Fibroblast of lung (primary cell): ENCODE data around the gene CDC16. TPM values are rescaled to one million over a fixed set of nuclear protein-coding genes. Genes with fewer than 3 reads are reported as not detected.

Source experiments
- DNase-seq, 2 donors: peaks; one replicate each; pipeline versions ENCODE4 v3.0.0 to v3.0.0-alpha.2; 2010; ENCODE audit warnings: low read depth in 2 of 2
- H2AFZ ChIP-seq: 2 replicates; pipeline ENCODE4 v1.5.1; 2012; ENCODE audit warnings: low read length, control low read depth, inconsistent platforms
- H3K27ac ChIP-seq: 2 replicates; pipeline ENCODE4 v1.5.1; 2011; ENCODE audit warnings: low read length, control low read depth; ENCODE audit not compliant: insufficient read depth
- H3K27me3 ChIP-seq: 2 replicates; pipeline ENCODE4 v1.5.1; 2011; ENCODE audit warnings: mild to moderate bottlenecking, low read length; ENCODE audit not compliant: control insufficient read depth, insufficient read depth
- H3K36me3 ChIP-seq: 2 replicates; pipeline ENCODE4 v1.5.1; 2011; ENCODE audit warnings: low read length; ENCODE audit not compliant: control insufficient read depth, insufficient read depth
- H3K4me1 ChIP-seq: 2 replicates; pipeline ENCODE4 v1.5.1; 2011; ENCODE audit warnings: low read length; ENCODE audit not compliant: control insufficient read depth, insufficient read depth; ENCODE audit errors: extremely low read depth
- H3K4me2 ChIP-seq: 2 replicates; pipeline ENCODE4 v1.5.1; 2011; ENCODE audit warnings: low read length, control low read depth; ENCODE audit not compliant: insufficient read depth; ENCODE audit errors: extremely low read depth
- H3K4me3 ChIP-seq, 4 experiments: fragments of 200-600 bp in 1 of 4; sonication (generic) in 1 of 4; replicated peaks in 1 of 4; 2 replicates each; pipeline ENCODE4 v1.5.1; 2011 to 2016; ENCODE audit warnings: low read length in 4 of 4, low read depth in 3 of 4, mild to moderate bottlenecking in 3 of 4, control low read depth in 2 of 4, inconsistent platforms in 1 of 4, mixed read lengths in 1 of 4; ENCODE audit not compliant: insufficient read depth in 1 of 4; ENCODE audit errors: control extremely low read depth in 1 of 4
- H3K79me2 ChIP-seq: 2 replicates; pipeline ENCODE4 v1.5.1; 2012; ENCODE audit warnings: mild to moderate bottlenecking, low read length, inconsistent platforms; ENCODE audit not compliant: control insufficient read depth, insufficient read depth
- H3K9ac ChIP-seq: 2 replicates; pipeline ENCODE4 v1.5.1; 2011; ENCODE audit warnings: mild to moderate bottlenecking, low read length, control low read depth; ENCODE audit not compliant: insufficient read depth
- H3K9me3 ChIP-seq: 2 replicates; pipeline ENCODE4 v1.5.1; 2012; ENCODE audit warnings: low read depth, low read length; ENCODE audit not compliant: control insufficient read depth, insufficient read depth
- H4K20me1 ChIP-seq: 2 replicates; pipeline ENCODE4 v1.5.1; 2011; ENCODE audit warnings: low read length; ENCODE audit not compliant: control insufficient read depth, insufficient read depth; ENCODE audit errors: extremely low read depth
- CTCF ChIP-seq, 2 donors: IDR thresholded peaks in 1 of 2; conservative IDR thresholded peaks in 1 of 2; 1 replicate in 1 of 2; 2 replicates in 1 of 2; pipeline ENCODE4 v1.5.1; 2011 to 2012; ENCODE audit warnings: low read length in 2 of 2, control low read depth in 1 of 2, inconsistent platforms in 1 of 2, low read depth in 1 of 2, mild to moderate bottlenecking in 1 of 2
- EZH2 ChIP-seq: IDR thresholded peaks from 2 replicates; pipeline ENCODE4 v1.5.1; 2012; ENCODE audit warnings: low read length, control low read depth, mild to moderate bottlenecking; ENCODE audit errors: missing control alignments
- polyA plus RNA-seq, 2 donors: library from polyadenylated mRNA; depleted of rRNA in 1 of 2; stranded (reverse) in 1 of 2; unstranded in 1 of 2; fragments of >200 nt; gene quantifications; 2 replicates each; pipeline ENCODE4 v1.2.1, GENCODE V29; 2011 to 2012; ENCODE audit warnings: missing spikeins in 1 of 2
- total RNA-seq: library from RNA; depleted of rRNA; stranded (reverse); fragments of >200 nt; gene quantifications from 2 replicates; pipeline ENCODE4 v1.2.1, GENCODE V29; 2014

The CDC16 gene
- total and polyA plus RNA-seq, 2 donors (not counting 1 experiment from before 2014, with no cell fraction given) = 52.2 to 101 TPM

- H3K9me3 ChIP-seq = no peaks in the 10 kb centered on the region
- H3K27ac ChIP-seq = no peak overlapping the region
- no peaks in the 10 kb centered on the region for H3K4me1 ChIP-seq
- no peak overlapping the region for H2AFZ ChIP-seq
- H3K27me3 ChIP-seq = peaks cover 3% of the 10 kb centered on the region
- no peak overlapping the region for H3K9ac ChIP-seq
- TF ChIP-seq CTCF (conservative IDR thresholded peaks at IDR 0.05 in 1 of 2, IDR thresholded peaks at IDR 0.05 in 1 of 2; ENCODE audit: low read depth in 1 of 2, low read length in 2 of 2) (no peak), EZH2 (no peak)
- no peak overlapping the region for H3K4me3 ChIP-seq
- DNase-seq = no peak
- no peak overlapping the region for H3K4me2 ChIP-seq
- no peaks in the 10 kb centered on the region for H4K20me1 ChIP-seq
- no peaks in the 10 kb centered on the region for H3K79me2 ChIP-seq
- H3K36me3 ChIP-seq = no peaks in the 10 kb centered on the region
Observed at GRCh38 chr13:114227528-114227927, 7.2 kb upstream of the CDC16 start.

GRCh38 chr13:114228176-114228575 is 6.5 kb upstream of the CDC16 start:
- Histone ChIP-seq H4K20me1 (no peaks in the 10 kb centered on the region), H3K9ac (no peak overlapping the region), H3K4me3 (no peak overlapping the region), H2AFZ (no peak overlapping the region), H3K9me3 (no peaks in the 10 kb centered on the region), H3K79me2 (no peaks in the 10 kb centered on the region), H3K4me1 (no peaks in the 10 kb centered on the region), H3K27ac (no peak overlapping the region), H3K27me3 (peaks cover 3% of the 10 kb centered on the region), H3K4me2 (no peak overlapping the region), H3K36me3 (no peaks in the 10 kb centered on the region)
- no peak for TF ChIP-seq CTCF (conservative IDR thresholded peaks at IDR 0.05 in 1 of 2, IDR thresholded peaks at IDR 0.05 in 1 of 2; ENCODE audit: low read depth in 1 of 2, low read length in 2 of 2)
- no peak for TF ChIP-seq EZH2
- no peak for DNase-seq

GRCh38 chr13:114229506-114229905 is 5.2 kb upstream of the CDC16 start:
- DNase-seq = peak in 1 of 2 donors; percentile 43
- no peak overlapping the region for H2AFZ ChIP-seq
- H3K36me3 ChIP-seq = no peaks in the 10 kb centered on the region
- H4K20me1 ChIP-seq = no peaks in the 10 kb centered on the region
- H3K27me3 ChIP-seq = peaks cover 3% of the 10 kb centered on the region
- H3K9ac ChIP-seq = no peak overlapping the region
- H3K79me2 ChIP-seq = no peaks in the 10 kb centered on the region
- H3K4me3 ChIP-seq = no peak overlapping the region
- H3K9me3 ChIP-seq = no peaks in the 10 kb centered on the region
- no peak overlapping the region for H3K4me2 ChIP-seq
- H3K27ac ChIP-seq = no peak overlapping the region
- no peak for TF ChIP-seq EZH2
- no peak for TF ChIP-seq CTCF (conservative IDR thresholded peaks at IDR 0.05 in 1 of 2, IDR thresholded peaks at IDR 0.05 in 1 of 2; ENCODE audit: low read depth in 1 of 2, low read length in 2 of 2)
- no peaks in the 10 kb centered on the region for H3K4me1 ChIP-seq
